GM18907 (cell line): Measurements from ENCODE around the gene RTCB.
"Not testable (repeated sequence)": the region's sequence is repeated elsewhere in the genome, so short reads cannot be mapped to it uniquely, and the experiment has no call there.

ENCODE experiments used
- ATAC-seq: cut with Tn5 transposase; IDR thresholded peaks from one replicate; pipeline ENCODE4 v1.9.1; 2021; ENCODE audit warnings: mild to moderate bottlenecking, moderate library complexity; ENCODE audit not compliant: unreplicated experiment

Gene RTCB

DNA sequence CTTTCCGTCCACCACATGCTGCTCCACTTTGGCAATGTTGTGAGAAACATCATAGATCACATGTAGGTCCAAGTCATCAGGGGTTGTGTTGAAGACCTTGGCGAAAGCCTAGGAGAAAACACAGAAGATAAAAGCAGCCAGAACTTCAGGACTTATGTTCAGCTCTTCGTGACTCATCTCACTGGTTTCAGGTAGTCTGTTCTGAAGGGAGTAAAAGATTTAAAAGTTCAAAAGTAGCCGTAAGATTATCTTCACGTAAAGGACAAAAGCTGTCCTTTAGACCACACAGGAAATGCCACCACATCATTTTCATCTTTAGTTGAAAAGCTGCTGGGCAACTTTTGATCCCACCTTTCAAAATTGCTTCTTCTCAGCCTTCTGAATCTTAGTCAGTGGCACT lies 16.9 kb downstream of the RTCB start:
- ATAC-seq = no peak

DNA sequence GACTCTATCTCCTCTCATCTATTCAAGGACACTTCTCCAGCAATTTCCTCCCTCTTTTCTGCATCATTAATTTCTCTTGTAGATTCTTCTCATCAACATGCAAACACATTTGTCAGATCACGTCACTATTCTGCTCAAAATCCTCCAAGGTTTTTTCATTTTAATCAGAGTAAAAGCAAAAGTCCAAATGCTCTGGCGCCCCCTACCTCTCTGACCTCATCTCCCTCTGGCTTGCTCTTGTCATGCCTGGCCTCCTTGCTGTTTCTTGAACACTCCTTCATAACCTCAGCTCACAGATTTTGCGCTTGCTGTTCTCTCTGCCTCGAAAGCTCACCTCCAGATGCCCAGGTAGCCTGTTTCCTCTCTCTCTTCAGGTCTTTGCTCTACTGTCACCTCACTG lies 22.4 kb downstream of the RTCB start:
- no peak for ATAC-seq

DNA sequence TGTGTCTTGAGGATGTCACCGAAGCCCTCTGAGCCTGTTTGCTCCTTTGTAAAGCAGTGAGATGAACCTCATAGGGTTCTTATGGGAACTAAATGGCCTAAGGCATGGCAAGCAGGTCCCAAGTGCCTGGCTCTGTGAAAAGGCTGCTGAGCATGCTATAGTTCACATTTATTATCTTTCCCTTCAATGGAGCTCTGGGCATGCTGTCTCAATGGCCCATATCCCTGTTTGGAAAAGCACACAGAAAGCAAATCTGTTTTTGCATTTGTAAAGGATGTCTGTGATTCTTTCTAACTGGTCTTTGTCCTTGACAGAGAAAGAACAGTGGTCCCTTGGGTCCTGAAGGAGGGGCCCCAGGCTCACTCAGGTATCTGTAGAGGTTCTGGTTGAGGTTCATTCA lies 26.4 kb downstream of the RTCB start:
- ATAC-seq = no peak

DNA sequence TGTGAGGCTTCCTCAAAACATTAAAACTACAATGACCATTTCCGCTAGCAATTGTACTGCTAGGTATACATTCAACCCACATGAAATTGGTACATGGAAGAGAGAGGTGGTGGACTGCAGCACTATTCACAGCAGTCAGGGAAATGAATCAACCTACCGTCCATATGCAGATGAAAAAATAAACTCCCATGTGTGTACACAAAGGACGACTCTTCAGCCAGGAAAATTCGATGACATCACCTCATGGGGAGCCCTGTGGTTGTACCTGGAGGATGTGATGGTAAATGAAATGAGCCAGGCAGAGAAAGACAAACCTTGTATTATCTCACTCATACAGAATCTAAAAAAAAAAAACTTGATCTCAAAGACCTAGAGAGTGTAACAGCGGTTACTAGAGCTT lies 31.1 kb downstream of the RTCB start:
- no peak for ATAC-seq

DNA sequence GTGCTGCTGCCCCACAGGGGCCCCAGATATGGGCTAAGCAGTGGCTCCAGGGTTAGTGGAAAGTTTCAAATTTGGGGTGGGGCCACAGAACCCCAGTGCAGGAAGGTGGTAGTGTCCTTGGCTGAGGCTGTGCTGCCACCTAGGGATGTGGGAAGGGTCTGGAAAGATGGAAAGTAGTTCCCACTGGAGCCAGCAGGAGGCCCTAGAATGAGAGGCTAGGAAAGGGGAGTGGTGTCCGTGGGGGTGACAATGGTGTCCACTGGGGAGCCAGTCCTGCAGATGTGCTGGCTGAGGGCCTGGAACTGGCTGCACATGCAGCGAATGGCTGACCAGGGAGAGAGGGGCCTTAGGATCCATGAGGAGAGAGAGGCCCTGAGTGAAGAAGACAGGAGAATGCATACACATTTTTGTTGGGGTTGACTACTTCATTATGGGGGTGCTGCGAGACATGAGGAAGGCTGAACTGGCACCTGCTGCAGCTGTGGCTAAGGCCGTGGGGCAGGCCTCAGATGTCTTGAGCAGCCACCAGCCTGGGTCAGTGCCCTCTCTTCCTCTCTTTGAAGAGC lies 33.3 kb downstream of the RTCB start:
- no peak for ATAC-seq

DNA sequence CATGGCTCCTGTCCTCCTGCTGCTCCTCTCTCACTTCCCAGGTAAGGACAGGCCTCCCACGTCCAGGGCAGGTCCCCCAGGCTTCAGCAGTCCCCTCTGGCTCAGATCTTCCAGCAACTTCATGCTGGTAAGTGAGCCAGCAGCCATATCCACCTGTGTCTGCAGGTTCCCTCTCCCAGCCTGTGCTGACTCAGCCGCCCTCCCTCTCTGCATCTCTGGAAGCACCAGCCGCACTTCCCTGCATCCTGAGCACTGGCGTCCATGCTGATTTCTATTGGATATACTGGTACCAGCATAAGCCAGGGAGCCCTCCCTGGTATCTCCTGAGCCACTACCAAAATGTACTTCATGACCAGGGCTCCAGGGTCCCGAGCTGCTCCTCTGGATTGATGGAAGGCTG lies 35.4 kb downstream of the RTCB start:
- no peak for ATAC-seq

DNA sequence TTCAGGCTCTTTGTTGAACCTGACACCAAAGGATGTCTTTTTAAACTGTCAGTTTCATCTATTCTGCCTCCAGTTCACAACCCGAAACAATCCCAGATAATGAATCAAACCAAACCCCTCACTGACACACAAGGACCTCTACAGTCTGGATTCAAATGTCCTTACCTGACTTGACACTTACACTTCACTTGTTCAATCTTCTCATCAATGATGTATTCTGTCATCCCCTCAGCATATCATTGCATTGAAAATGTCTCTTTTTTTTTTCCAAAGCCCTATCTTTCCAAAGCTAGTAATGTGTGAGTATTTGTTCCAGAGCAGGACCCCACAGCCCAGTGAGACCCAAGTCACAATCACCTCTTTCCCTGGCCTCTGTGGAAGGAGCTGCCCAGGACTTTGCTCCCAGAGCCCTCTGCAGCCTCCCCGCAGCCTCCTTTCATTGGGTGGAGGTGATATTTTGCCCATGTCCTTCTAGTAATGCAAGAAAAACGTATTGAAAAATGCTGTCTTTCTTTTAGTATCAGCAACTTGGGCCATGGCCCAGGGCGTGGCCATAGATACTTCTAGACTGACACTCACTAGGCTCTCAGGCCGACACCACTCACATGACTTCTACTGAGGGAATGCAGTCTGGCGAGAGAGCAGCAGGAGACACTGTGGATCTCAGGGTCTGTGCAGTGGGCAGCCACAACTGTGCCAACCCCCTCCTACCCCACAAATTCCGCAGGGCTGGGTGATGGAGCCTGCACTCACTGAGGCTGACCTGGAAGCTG lies 36.2 kb downstream of the RTCB start:
- no peak for ATAC-seq

DNA sequence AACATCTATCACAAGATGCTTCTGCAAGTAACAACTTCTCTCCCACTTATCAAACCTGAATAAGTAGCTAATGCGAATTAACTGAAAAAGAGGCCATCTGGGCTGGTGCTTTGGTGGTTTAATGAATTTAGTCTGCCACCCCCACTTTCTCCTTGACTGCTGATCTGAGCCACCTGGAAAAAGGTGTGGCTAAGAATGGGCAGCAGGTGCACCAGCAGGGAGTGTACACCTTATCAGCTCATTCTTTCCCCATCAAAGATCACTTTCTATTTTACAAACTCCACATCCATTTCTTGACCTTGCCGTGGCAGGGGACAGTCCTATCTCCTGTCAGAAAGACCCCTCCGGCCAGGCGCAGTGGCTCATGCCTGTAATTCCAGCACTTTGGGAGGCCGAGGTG lies 47.8 kb downstream of the RTCB start:
- no peak for ATAC-seq

DNA sequence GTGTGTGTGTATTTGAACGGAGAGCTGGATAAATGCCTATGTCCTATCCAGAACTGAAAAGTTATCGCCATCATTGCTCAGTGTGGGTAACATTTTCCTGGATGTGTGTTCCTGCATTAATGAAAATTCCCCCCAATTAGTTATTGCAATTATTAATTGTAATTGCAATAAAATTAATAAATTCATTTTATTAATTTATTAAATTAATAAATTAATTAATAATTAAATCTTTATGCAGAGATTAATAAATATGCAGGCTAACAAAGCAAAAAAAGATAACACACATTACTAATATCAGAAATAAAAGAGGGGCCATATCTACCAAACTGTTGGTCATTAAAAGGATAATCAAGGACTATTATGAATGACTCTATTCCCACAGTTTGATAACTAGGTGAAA lies 50.8 kb downstream of the RTCB start:
- no peak for ATAC-seq

DNA sequence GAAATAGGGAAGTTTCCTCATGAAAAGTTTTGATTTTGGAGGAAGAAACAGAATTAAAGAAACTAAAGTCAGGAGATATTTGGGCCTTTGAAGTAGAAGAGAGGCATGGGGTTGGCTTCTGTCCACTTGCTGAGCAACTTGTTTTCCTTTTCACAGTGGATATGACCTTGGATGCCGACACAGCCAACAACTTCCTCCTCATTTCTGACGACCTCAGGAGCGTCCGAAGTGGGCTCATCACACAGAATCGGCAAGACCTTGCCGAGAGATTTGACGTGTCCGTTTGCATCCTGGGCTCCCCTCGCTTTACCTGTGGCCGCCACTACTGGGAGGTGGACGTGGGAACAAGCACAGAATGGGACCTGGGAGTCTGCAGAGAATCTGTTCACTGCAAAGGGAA lies 52.0 kb downstream of the RTCB start:
- not testable (repeated sequence) for ATAC-seq

DNA sequence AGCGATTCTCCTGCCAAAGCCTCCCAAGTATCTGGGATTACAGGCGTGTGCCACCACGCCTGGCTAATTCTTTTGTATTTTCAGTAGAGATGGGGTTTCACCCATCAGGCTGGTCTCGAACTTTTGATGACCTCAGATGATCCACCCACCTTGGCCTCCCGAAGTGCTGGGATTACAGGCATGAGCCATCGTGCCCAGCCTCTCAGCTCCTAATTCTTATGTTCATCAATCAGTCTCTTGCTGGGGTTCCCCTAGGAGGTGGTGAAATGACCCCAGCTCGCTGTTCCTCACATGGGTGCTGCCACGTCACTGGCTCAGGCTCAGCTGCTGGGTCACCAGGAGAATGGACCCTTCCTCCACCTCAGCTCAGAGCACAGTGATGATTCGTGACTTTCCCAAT lies 54.5 kb downstream of the RTCB start, which contains the start of gene RFPL3:
Gene RFPL3, plus strand, starts transcription at position 301 of the 400 bp plus-strand sequence. CDS start 205 bp downstream, outside the sequence.
- ATAC-seq = not testable (repeated sequence)

DNA sequence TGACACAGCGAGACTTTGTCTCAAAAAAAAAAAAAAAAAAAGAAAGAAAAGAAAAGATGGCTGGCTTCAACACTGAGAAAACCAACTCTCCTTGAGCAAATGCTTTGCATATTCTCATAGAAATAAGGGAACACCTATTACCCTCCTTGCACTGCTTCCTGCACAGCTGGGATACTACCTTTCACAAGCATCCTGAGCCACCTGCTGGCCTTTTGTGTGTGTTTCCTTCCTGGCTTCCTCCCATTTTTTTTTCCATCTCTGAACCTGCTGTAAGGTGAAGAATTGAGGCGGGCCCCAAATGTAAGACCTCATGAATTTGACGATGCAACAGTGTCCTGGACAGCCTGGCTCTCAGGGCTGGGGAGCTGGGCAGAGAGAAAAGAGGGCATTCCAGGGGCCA lies 56.3 kb downstream of the RTCB start:
- no peak for ATAC-seq

DNA sequence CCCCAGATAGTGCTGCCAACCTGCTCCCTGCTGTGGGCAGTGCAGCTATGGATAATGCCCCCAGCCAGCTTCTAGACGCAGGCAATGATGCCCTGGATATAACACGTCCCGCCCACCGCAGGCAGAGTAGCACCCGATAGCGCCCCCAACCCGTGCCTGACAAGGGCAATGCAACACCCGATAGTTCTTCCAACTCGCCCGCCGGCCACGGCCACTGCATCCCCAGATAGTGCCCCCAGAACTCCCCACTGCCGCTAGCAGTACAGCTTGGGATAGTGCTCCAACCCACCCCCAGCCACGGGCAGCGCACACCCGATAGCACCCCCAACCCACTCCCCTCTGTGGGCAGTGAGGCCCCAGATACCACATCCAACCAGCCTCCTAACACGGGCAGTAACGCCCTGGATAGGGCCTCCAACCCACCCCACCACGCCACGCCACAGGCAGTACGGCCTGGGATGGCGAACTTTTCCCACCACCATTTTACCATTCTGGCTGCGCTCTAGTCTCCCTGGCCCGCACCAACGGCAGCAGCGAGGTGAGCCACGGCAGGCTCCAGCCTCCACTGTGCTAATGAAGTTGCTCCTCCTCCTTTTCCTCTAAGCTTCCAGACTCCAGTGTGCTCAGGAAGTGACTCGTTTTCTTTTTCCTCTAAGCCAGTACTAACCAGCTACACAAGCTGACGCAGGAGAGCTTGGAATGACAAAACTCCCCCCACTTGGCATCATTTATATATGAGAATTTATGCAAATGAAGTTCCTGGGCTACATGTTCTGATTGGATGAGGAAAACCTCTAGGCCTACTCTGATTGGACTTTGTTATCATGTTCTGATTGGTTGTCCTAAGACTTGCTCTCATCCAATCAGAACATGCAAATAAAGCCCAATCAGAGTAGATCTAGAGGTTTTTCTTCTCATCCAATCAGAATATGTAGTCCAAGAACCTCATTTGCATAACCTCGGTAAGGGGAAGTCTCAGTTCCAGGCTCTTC lies 57.4 kb downstream of the RTCB start:
- no peak for ATAC-seq

DNA sequence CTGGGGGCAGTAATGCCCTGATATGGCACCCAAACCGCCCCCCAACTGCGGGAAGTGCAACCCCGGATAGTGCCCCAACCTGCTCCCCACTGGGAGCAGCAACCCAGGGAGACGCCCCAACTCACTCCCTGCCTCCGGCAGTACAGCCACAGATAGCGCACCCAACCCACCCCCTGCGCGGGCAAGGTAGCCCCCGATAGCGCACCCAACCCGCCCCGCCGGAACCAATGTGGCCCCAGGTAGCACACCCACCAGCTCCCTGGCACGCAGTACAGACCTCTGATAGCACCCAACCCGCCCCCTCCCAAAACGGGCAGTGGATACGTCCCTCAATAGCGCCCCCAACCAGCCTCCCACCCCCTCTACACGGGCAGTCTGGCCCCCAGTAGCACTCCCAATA lies 58.2 kb downstream of the RTCB start:
- no peak for ATAC-seq

DNA sequence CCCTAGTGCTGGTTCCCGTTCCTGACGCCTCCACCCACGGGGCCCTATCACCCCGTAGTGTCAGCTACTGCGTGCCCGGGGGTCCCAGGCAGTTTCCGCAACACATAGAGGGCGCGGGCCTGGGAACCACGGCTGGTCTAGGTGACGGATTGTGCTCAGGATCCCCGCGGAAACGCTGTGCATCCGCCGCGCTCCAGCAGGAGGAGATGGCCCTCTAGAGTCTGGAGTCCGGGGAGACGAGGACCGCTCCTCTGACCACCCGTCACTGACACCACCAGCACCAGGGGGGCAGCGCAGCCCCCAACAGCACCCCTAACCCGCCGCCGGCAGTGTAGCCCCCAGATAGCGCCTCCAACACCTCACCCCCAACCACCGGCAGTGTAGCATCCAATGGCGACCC lies 58.8 kb downstream of the RTCB start:
- ATAC-seq = no peak

DNA sequence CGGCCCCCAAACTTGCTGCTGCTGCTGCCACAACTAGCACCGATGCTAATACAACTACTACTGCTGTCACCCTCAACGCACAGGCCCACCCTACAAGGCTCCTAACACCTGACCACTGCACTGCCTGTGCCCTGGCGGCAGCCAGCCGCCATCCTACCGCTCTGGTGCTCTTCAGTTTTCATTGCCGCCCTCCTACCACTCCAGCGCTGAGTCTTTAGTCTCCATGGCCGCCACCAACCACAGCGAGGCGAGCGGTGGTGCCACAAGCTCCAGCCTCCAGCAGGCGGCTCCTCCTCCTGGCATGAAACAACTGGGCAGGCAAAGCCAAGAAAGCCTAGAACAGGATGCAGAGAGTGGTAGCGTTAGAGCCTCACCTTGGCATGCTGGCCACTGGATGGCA lies 59.4 kb downstream of the RTCB start:
- no peak for ATAC-seq

DNA sequence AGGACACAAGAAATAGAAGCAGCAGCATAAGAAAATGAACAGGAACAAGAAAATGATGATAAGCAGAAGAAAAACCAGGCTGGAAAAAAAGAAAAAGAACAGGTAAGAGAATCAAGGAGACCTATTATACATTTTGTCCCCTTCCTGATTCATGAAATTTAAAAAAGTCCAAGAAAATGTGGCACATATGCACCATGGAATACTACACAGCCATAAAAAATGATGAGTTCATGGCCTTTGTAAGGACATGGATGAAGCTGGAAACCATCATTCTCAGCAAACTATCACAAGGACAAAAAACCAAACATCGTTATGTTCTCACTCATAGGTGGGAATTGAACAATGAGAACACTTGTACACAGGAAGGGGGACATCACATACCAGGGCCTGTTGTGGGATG lies 60.2 kb downstream of the RTCB start:
- ATAC-seq = not testable (repeated sequence)

DNA sequence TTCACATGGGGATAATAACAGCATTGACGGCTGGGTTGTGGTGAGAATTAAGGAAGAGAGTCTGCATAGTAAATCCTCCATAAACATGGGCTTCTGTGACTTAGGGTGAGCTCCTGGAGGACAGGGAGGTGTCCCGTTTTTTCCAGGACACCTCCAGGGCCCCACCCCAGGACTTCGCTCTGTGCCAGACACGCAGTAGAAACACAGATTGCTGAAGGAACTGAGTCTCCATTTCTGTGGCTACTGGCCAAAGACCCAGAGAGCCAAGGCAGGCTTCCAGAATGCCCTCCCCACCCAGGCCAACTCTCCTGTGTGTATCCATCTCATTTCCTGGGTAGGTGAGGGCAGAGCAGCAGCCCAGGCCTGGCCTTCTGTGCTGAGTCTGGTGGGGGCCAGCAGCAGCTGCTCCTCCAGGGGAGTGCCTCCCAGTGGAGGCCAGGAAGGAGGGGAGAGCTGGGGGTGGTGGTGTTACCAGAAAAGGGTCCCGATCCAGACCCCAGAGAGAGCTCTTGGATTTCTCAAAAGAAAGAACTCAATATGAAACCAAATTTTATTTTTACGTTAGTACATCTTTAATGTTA lies 63.9 kb downstream of the RTCB start:
- no peak for ATAC-seq

DNA sequence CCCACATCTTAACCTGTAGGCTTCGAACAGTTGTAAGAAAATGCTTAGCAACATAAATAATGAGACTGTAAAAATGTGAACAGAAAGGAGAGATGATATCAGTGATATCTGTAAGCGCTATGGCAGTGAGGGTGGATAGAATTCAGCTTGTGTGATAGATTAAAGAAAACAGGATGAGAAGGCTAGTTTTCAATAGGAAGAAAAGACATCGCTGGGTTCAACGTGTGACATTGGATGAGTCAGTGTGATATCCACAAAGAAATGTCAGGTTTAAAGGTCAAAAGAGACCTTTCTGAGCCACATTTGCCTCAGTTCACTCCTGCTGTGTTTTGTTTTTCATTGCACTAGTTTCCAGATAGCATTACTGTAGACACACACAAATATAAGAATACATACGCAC lies 68.1 kb downstream of the RTCB start:
- ATAC-seq = no peak

DNA sequence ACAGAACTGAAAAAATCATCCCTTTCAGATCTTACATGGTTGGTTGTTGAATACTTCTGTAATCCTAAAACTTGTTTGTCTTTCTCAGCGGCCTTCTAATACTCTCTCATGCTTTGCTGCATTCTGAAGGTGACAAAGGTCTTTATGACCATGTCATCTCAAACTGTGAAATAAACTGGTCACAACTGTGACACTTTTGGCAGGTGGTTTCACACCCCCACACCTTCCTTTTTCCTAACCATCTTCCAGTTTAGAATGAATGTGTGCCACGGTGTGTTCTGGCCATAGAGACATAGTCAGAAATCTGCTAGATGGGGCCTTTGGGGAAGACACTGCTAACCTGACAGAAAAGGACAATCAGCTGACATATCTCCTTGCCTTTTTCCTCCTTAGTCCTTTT lies 69.1 kb downstream of the RTCB start:
- ATAC-seq = no peak

DNA sequence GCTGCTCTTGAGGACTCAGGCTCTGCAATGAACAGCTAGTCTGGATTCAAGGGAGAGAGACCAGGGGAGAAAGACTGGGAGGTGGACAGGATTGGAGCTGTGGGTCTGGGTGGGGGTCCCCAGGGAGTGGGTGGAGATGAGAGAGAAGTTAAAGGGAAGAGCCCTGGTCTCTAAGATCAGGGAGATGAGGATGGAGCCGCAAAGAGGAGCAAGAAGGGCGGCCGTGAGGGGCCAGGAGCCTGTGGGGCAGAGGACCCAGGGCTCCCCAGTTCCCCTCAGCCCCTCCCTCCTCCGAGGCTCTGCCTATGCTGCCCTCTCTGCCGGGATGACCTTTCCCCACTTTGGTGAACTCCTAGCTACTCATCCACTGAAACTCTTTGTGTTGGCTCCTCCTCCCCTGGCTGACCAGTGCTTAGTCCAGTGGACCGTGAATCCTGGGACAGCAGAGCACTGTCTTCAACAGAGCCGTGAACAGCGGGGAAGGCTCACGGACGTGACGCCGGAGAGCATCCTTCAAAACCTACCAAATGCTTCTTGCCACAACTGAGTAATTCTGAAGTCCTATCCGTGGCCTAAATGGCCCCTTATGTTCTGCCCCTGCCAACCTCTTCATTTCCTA lies 70.8 kb downstream of the RTCB start:
- ATAC-seq = no peak
